NCI-H526 (cell line): Measurements from ENCODE around the gene RAI1.
A peak's percentile ranks its signal among the peaks of the same experiment; 100 is the strongest.
"Not testable (repeated sequence)": the region's sequence is repeated elsewhere in the genome, so short reads cannot be mapped to it uniquely, and the experiment has no call there.

Experiments
- DNase-seq, 2 experiments: peaks; one replicate each; lab custom pipeline; 2025; lab: John Stamatoyannopoulos, UW

RAI1 gene

DNA sequence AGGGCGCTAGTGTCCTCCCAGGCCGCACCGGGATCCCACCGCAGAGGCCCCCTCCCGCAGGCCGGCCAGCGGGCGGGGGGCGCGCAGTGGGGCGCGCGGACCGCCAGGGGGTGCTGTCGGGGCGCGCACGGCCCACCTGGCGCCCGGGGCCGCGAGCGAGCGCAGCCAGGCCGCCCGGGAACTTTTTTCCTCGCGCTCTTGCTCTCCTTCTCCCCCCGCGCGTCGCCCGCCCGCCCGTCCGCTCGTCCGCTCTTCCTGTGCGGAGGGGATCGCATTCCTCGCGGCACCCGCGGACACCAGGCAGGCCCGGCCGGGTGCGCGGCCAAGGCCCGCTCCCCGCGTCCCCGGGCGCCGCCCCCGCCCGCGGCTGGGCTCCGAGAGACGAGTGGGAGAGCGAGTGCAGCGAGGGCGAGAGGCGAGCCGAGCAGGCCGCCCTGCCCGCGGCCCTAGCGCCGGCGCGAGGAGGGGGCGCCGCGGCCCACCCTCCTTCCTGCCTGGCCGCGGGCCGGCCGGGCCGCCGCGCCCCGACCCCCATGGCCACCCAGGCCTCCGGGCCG, at the start of gene RAI1:
RAI1 (plus strand) TSS at position 272 of the 557 bp plus-strand sequence. CDS start 111,491 bp downstream, outside the sequence.
- peak; percentile 40 to 85 for DNase-seq

- not testable (repeated sequence) for DNase-seq
Observed at GRCh38 chr17:17632690-17633089, 48.6 kb upstream of the RAI1 start.

- no peak for DNase-seq
Observed at GRCh38 chr17:17633310-17633709, 47.9 kb upstream of the RAI1 start.

DNA sequence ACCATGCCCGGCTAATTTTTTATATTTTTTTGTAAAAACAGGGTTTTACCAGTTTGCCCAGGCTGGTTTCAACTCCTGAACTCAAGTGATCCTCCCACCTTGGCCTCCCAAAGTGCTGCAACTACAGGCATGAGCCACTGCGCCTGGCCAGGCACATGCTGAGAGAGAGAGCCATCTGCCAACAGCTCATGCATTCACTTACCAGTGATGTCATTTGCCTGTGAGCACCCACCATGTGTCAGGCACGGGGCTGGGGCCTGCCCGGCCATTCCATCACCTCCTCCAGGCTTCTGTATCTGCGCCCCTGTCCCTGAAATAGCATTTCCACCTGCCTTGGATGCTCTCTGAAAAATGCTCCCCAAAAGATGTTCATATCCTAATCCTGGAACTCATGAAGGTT, 46.1 kb upstream of the RAI1 start:
- no peak for DNase-seq

- not testable (repeated sequence) for DNase-seq
Observed at GRCh38 chr17:17635537-17636271, 45.6 kb upstream of the RAI1 start.

GRCh38 chr17:17636272-17636885, 44.9 kb upstream of the RAI1 start:
- DNase-seq = no peak

DNA sequence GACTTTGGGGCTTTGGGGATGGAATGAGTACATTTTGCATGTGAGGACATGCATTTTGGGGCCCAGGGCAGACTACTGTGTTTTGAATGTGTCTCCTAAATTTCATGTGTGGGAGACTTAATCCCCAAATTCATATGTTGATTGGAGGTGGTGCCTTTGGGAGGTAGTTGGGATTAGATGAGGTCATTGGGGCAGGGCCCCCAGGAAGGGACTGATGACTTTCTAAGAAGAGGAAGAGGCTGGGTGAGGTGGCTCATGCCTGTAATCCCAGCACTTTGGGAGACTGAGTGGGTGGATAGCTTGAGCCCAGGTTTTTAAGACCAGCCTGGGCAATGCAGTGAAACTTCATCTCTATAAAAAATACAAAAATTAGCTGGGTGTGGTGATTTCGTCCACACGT, 42.8 kb upstream of the RAI1 start:
- DNase-seq = no peak

- DNase-seq = not testable (repeated sequence)
Observed at GRCh38 chr17:17639661-17640270, 41.5 kb upstream of the RAI1 start.

- DNase-seq = peak; percentile 57 to 74
Observed at GRCh38 chr17:17641621-17642409, 39.4 kb upstream of the RAI1 start.

- DNase-seq = not testable (repeated sequence)
Observed at GRCh38 chr17:17645148-17645547, 36.1 kb upstream of the RAI1 start.

DNA sequence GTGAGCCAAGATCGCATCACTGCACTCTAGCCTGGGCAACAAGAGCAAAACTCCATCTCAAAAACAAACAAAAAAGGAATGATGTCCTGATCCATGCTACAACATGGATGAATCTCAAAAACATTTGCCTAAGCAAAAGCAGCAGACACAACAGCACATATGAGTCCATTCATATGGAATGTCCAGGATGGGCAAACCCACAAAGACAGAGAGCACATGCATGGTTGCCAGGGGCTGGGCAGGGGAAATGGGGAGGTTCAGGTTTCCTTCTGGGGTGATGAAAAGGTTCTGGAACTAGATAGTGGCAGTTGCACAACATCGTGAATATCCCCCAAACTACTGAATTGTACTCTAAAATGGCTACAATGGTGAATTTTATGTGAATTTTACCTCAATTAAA, 35.3 kb upstream of the RAI1 start:
- no peak for DNase-seq

GRCh38 chr17:17647524-17648178, 33.6 kb upstream of the RAI1 start:
- DNase-seq = no peak

DNA sequence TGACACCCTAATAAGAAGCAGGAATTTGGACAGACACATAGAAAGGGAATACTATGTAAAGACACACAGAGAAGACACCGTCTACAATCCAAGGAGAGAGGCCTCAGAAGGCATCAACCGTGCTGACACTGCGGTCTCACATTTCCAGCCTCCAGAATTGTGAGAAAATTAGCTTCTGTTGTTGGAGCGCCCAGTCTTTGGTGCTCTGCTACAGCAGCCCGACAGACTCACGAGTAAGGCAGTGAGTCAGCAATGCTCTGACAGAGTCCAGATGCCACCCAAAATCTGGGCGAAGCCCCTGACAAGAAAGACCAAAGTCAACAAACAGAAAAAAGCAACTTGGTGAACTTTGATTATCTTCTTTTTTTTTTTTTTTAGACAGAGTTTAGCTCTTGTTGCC, 32.5 kb upstream of the RAI1 start:
- no peak for DNase-seq

DNA sequence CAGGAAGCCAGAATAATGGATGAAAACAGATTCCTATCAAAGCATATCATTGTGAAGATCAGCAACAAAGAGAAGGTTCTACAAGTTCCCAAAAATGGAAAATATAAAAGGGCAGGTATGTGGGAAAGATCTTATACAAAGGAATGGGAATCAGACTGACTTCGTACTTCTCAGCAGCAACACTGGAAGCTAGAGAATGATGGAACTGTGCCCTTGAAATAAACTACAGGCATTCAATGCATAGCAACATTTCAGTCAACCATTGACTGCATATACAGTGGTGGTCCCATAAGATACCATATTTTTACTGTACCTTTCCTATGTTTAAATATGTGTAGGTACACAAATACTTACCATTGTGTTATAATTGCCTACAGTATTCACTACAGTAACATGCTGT, 30.3 kb upstream of the RAI1 start:
- no peak for DNase-seq

DNA sequence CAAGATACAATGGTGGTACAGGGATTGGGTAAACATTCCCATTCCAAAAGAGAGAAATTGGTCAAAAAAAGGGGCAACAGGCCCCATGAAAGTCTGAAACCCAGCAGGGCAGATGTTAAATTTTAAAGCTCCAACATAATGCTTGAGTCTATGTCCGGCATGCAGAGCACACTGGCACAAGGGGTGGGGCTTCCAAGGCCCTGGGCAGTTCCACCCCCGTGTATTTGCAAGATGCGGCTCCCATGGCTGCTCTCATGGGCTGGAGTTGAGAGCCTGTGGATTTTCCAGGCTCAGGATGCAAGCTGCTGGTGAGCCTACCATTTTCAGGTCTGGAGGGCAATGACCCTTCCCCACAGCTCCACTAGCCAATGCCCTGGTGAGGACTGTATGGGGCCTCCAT, 27.9 kb upstream of the RAI1 start:
- DNase-seq = no peak

DNA sequence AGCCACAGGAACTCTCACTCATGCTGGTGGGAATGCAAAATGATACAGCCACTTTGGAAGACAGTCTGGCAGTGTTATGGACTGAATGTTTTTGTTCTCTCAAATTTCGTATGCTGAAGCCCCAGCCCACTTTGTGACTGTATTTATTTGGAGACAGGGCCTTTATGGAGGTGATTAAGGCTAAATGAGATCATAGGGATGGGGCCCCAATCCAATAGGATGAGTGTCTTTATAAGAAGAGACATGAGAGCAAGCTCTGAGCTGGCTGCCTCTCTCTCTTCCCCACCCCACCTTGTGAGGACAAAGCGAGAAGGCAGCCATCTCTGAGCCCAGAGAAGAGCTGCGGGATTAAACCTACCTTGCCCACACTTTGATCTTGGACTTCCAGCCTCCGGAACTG, 21.9 kb upstream of the RAI1 start:
- no peak for DNase-seq

- no peak for DNase-seq
Observed at GRCh38 chr17:17661134-17661533, 20.1 kb upstream of the RAI1 start.

DNA sequence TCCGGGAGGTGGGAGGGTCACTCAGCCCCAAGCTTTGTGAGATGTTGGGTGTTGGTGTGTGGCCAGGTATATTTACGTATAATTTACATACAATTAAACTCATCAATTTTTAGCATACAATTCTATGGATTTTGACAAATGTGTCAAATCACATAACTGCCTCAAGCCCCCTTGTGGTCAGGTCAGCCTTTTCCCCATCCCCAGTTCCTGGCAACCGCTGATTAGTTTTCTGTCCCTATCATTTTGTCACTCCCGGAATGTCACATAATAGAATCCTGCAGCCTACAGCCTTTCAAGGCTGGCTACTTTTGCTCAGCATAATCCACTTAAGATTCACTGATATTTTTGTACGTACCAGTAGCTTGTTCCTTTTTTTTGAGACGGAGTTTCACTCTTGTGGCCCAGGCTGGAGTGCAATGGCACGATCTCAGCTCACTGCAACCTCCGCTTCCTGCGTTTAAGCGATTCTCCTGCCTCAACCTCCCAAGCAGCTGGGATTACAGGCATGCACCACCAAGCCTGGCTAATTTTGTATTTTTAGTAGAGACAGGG, 19.3 kb upstream of the RAI1 start:
- no peak for DNase-seq

- peak in 1 of 2 experiments; percentile 37 for DNase-seq
Observed at GRCh38 chr17:17663160-17664063, 17.8 kb upstream of the RAI1 start.

DNA sequence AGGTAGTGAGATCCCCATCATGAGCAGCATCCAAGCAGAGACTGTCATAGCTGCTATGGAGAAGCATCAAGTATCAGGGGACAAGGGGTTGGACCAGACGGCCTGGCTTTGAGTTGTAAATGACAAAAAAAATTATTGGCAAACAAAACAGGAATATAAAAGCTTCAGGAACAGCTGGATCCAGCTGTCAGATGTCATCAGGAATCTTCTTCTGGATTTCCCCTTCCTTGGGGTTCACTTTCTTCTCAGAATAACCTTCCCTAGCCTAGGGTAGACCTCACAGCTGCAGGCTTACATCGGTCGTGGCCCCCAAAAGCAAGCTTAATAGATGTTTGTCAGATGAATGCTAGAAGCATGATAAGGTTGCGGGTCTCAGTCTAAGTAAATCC, 17.2 kb upstream of the RAI1 start:
- no peak for DNase-seq
